Activated T-helper 2 cell treated with anti-CD3 and anti-CD28 coated beads, Interferon-gamma antibody, Interleukin-2, Interleukin-4, amounts not matched to agents 10 μg/mL and 5 μg/mL and 100 μg/mL, durations not matched to agents 14 hours and 24 hours and 36 hours (primary cell): Measurements from ENCODE around the gene RIMS3. TPM values are rescaled to one million over a fixed set of nuclear protein-coding genes. Genes with fewer than 3 reads are reported as not detected.

Experiments
- DNase-seq: peaks from one replicate; pipeline ENCODE4 v3.0.0; 2021; ENCODE audit warnings: low spot score
- H3K27ac Mint-ChIP-seq: one replicate; pipeline ENCODE4 v1.8.0; 2021; ENCODE audit warnings: mixed read lengths
- H3K27me3 Mint-ChIP-seq: one replicate; pipeline ENCODE4 v1.8.0; 2021; ENCODE audit warnings: low read depth, mixed read lengths
- H3K36me3 Mint-ChIP-seq: one replicate; pipeline ENCODE4 v1.8.0; 2021; ENCODE audit warnings: low read depth, mixed read lengths
- H3K4me1 Mint-ChIP-seq: one replicate; pipeline ENCODE4 v1.8.0; 2021; ENCODE audit warnings: low read depth, mixed read lengths
- H3K4me3 Mint-ChIP-seq: one replicate; pipeline ENCODE4 v1.8.0; 2021; ENCODE audit warnings: low read depth, mild to moderate bottlenecking, moderate library complexity, mixed read lengths
- H3K9me3 Mint-ChIP-seq: one replicate; pipeline ENCODE4 v1.8.0; 2021; ENCODE audit warnings: mixed read lengths
- intact Hi-C: fragments of 100-400 bp; cut with micrococcal nuclease; formaldehyde crosslinking; loops from one replicate; pipeline ENCODE4 v1.15.1; 2023
- total RNA-seq: library from RNA; stranded (reverse); gene quantifications from 2 replicates; pipeline ENCODE4 v1.2.3, GENCODE V29; 2022

The RIMS3 gene
- total RNA-seq, 1 donor from 2014 or later, result 2.5 TPM

DNA sequence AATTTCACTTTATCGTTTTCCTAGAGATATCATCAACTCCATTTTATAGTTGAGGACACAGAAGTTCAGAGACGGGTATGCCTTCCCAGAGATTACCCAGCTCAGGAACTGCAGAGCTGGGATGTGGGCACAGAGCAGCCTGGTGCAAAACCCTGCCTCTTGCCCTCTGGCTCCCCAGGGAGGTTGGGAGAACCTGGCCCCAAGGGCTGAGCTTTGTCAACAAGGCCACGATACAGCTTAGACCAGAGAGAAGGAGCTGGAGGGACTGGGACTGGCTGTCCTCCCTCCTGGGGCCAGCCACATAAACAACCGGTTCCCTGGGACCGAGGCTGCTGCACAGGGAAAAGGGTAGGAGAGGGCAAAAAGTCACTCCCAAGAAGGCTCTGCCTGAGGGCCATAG lies 3.8 kb downstream of the RIMS3 start:
- H3K4me3 Mint-ChIP-seq, result no peak overlapping the region
- no peaks in the 10 kb centered on the region for H3K9me3 Mint-ChIP-seq
- H3K4me1 Mint-ChIP-seq, result peaks cover 16% of the 10 kb centered on the region
- no peak overlapping the region for H3K27ac Mint-ChIP-seq
- H3K27me3 Mint-ChIP-seq, result no peaks in the 10 kb centered on the region
- intact Hi-C loops, result no loop called here
- no peak for DNase-seq
- no peaks in the 10 kb centered on the region for H3K36me3 Mint-ChIP-seq

DNA sequence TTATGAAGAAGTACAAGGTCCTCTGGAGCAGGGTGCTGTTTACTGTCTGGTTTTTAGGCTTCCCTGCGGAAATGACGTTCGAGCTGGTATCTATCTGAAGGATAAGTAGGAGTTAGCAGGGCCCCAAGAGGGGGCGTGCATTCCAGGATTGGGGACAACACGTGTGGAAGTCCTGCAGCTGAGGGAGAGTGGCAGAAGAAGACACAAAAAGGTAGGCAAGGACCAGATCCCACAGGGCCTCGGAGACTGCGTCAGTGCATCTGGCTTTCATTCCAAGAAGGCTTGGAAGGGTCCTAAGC lies 5.9 kb downstream of the RIMS3 start:
- Mint-ChIP-seq H3K9me3 (no peaks in the 10 kb centered on the region), H3K4me1 (peaks cover 11% of the 10 kb centered on the region), H3K36me3 (no peaks in the 10 kb centered on the region), H3K27ac (no peak overlapping the region), H3K4me3 (no peak overlapping the region), H3K27me3 (peaks cover under 1% of the 10 kb centered on the region)
- no peak for DNase-seq
- intact Hi-C loops, result no loop called here

DNA sequence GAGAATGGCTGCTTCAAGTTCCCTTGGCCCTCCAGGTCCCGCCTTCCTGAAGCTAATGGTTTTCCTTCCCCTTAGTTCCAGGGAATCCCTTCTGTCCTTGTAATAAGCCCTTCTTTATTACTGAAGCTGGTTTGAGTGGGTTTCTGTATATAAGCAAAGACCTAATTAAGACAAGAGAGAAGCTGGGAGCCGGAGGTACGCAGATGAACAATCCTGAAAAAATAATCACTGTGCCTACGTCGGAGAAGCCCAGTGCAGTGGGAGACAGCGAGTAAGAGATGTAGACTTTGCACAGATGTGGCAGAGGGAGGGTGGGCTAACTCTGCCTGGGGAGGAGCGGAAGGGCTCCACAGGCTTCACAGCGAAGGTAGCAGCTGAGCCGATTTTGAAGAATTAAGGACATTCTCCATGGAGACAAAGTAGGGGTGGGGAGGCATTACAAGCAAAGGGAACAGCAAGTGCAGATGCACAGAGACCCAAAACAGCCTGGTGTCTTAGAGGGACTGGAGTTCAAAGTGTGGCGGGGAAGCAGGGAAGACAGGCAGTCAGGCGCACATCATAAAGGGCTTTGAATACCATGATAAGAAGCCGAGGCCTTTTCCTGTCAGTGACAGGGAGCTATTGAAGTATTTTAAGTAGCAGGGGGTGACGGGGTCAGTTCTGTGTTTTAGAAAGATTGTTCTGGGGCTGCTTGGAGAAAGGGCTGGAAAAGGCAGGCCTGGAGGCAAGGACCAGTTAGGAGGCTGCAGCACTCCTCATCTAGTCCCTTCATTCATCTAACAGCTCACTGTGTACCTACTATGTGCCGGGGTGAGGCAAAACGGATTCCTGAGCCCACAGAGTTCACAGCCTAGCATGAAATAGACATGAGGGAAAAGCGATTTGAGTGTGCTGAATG lies 6.5 kb downstream of the RIMS3 start:
- DNase-seq, result no peak
- H3K27ac Mint-ChIP-seq, result no peak overlapping the region
- H3K36me3 Mint-ChIP-seq, result no peaks in the 10 kb centered on the region
- peaks cover 2% of the 10 kb centered on the region for H3K27me3 Mint-ChIP-seq
- intact Hi-C loops, result no loop called here
- no peak overlapping the region for H3K4me3 Mint-ChIP-seq
- peaks cover 11% of the 10 kb centered on the region for H3K4me1 Mint-ChIP-seq
- H3K9me3 Mint-ChIP-seq, result no peaks in the 10 kb centered on the region

DNA sequence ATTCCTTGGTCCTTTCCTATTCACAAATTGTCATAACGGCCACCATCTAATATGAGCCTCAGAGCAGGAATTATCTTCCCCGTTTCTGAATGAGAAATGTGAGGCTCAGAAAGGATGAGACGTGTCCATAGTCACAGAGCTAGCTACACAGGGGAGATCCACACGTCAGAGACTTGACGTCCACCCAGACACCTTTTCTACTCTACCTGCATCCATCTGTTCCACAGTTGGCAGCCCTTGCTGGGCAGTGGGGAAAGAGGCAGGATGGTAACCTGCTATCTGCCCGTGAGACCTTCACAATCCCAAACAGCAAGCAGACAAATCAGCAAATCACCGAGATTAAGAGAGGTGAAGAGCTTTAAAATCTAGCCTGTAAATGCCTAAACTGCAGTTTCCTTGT lies 8.4 kb downstream of the RIMS3 start:
- no peak overlapping the region for H3K27ac Mint-ChIP-seq
- no peak overlapping the region for H3K4me3 Mint-ChIP-seq
- DNase-seq, result no peak
- H3K4me1 Mint-ChIP-seq, result no peaks in the 10 kb centered on the region
- H3K9me3 Mint-ChIP-seq, result no peaks in the 10 kb centered on the region
- no peaks in the 10 kb centered on the region for H3K36me3 Mint-ChIP-seq
- intact Hi-C loops, result no loop called here
- H3K27me3 Mint-ChIP-seq, result peaks cover 2% of the 10 kb centered on the region

DNA sequence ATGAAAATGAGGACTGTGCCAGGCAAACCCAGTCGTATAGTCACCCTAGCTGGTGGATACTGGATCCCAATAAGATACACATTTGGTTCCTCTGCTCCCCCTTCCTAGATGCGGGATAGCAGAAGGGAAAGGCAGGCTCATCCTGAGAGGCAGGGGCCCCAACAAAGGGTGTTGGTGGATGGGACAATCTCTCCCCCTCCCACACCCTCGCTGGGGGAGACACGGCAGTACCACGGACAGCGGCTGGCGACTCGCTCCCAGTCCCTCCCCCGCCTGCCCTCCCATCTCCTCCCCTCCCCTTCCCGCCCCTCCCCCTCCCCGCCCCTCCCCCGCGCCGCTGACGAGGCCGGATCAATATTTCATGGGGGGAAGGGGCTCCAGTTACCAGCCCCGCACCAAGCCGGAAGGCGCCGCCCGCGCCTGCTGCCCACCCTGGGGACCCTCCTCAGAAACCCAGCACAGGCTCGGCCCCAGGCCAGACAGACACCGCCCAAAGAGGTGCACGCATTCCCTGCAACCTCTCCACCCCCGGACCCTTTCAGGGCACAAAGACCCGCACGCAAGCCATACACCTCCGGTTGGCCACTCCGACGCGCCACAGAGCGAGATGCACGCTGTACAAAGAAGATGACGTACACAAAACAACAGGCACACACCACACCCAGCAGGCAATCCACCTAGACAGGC lies 11.5 kb downstream of the RIMS3 start:
- DNase-seq, result no peak
- Mint-ChIP-seq H3K4me1 (peaks cover 4% of the 10 kb centered on the region), H3K36me3 (no peaks in the 10 kb centered on the region), H3K4me3 (no peak overlapping the region), H3K9me3 (no peaks in the 10 kb centered on the region), H3K27me3 (peaks cover 2% of the 10 kb centered on the region), H3K27ac (no peak overlapping the region)
- intact Hi-C loops, result no loop called here

DNA sequence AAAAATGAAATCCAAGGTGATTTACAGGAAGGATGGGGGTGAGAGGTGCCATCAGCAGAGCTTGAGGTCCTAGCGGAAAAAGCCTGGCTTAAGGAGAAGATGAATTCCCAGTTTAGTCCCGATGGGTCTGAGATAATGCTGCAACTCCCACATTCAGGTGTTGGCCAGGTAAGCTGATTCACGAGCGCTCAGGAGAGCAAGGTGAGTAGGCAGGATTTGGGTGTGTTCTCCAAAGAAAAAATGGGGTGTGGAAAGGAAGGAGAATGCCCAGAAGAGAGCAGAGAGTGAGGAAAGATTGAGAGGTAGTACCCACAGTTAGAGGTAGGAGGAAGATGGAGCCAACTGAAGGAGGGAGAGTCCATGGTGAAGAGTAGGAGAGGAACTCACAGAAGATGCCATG lies 12.5 kb downstream of the RIMS3 start:
- Mint-ChIP-seq H3K27ac (no peak overlapping the region), H3K36me3 (no peaks in the 10 kb centered on the region), H3K27me3 (peaks cover 2% of the 10 kb centered on the region), H3K4me1 (peaks cover 6% of the 10 kb centered on the region), H3K9me3 (no peaks in the 10 kb centered on the region), H3K4me3 (no peak overlapping the region)
- DNase-seq, result no peak
- intact Hi-C loops, result no loop called here

DNA sequence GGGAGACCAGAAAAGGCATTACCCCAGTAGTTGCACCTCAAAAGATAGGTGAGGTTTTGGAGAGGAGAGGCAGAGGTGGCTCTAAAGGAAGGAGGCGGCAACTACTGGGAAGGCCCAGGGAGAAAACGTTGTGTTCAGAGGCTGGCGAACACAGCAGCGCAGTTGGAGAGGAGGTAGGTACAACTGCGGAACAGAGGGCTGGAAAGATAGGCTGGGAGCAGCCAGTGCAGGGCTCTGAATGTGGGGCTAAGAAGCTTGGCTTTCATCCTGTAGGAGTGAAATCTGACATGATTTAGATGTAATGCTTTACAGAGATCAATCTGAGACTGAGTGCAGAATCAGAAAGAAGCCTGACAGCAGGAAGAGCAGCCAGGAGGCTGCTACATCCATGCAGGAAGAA lies 13.0 kb downstream of the RIMS3 start:
- H3K4me3 Mint-ChIP-seq, result no peak overlapping the region

DNA sequence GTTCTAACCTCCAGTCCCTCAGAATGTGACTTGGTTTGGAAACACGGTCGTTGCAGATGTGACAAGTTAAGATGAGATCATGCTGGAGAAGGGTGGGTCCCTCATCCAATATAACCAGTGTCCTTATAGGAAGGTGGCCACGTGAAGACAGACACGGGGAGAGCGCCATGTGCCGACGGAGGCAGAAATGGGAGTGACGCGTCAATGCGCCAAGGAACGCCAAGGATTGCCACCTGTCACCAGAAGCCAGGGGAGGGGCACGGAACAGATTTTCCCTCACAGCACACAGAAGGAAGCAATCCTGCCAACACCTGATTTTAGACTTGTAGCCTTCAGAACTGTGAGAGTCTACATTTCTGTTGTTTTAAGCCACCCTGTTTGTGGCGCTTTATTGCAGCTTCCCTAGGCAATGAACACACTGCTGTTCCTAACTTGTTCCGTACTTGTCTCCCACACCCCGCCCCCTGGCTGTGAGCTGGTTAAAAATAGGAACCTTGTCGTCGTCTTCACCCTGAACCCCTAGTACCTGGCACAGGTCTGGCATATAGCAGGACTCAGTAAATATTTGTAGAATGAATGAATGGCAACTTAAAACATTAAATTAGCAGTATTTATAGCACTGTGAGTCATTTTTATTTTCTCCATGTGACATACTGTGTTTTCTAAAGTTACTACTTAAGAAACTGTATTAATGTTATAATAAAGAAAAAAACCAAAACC lies 14.2 kb downstream of the RIMS3 start:
- Mint-ChIP-seq H3K27ac (no peak overlapping the region), H3K36me3 (no peaks in the 10 kb centered on the region), H3K9me3 (no peaks in the 10 kb centered on the region), H3K4me3 (no peak overlapping the region), H3K4me1 (peaks cover 6% of the 10 kb centered on the region), H3K27me3 (peaks cover 2% of the 10 kb centered on the region)
- intact Hi-C loops, result no loop called here
- no peak for DNase-seq

More for the DNA sequence above, 13.0 kb downstream of the RIMS3 start:
- H3K36me3 Mint-ChIP-seq, result no peaks in the 10 kb centered on the region
- H3K27ac Mint-ChIP-seq, result no peak overlapping the region
- intact Hi-C loops, result no loop called here
- DNase-seq, result no peak
- H3K27me3 Mint-ChIP-seq, result peaks cover 2% of the 10 kb centered on the region
- H3K9me3 Mint-ChIP-seq, result no peaks in the 10 kb centered on the region
- peaks cover 6% of the 10 kb centered on the region for H3K4me1 Mint-ChIP-seq

DNA sequence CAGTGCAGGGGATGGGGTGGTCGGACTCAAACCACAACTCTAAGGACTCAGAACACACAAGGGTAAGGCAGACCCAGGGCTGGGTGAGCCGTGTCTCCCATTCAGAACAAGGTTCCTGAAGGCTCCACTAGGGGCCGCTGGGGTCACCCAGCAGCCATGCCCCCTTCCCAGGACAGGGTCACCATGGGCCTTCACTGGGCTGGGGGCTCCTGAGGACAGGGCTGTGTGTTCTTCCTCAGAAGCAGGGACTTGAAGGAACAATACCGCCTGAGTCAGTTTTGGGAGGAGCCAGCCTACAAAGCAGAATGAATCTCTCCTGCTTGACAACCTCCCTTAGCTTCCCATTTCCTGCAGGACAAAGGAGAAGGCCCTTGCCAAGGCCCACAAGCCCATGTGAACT lies 15.4 kb downstream of the RIMS3 start:
- no peaks in the 10 kb centered on the region for H3K36me3 Mint-ChIP-seq
- intact Hi-C loops, result no loop called here
- H3K9me3 Mint-ChIP-seq, result no peaks in the 10 kb centered on the region
- peaks cover 2% of the 10 kb centered on the region for H3K27me3 Mint-ChIP-seq
- no peak overlapping the region for H3K27ac Mint-ChIP-seq
- H3K4me1 Mint-ChIP-seq, result peaks cover 6% of the 10 kb centered on the region
- no peak overlapping the region for H3K4me3 Mint-ChIP-seq
- no peak for DNase-seq

DNA sequence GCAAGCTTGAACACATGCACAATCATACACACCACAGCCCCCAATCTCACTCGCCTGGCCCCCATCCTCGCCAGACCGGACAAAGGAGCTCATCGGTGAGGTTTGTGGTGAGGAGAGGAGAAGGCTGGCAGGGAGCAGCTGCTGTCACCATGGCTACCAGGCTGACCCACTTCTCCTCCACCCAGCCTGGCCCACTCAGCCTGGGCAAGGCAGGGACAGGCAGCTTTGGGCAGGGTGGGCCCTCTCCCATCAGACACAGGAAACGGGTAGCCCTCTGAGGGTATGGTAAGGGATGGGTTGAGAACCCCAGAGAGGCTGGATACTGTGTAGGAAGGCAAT lies 15.9 kb downstream of the RIMS3 start:
- Mint-ChIP-seq H3K27ac (no peak overlapping the region), H3K9me3 (no peaks in the 10 kb centered on the region), H3K4me3 (no peak overlapping the region), H3K36me3 (no peaks in the 10 kb centered on the region), H3K4me1 (peaks cover 6% of the 10 kb centered on the region), H3K27me3 (peaks cover 1% of the 10 kb centered on the region)
- intact Hi-C loops, result no loop called here
- no peak for DNase-seq

DNA sequence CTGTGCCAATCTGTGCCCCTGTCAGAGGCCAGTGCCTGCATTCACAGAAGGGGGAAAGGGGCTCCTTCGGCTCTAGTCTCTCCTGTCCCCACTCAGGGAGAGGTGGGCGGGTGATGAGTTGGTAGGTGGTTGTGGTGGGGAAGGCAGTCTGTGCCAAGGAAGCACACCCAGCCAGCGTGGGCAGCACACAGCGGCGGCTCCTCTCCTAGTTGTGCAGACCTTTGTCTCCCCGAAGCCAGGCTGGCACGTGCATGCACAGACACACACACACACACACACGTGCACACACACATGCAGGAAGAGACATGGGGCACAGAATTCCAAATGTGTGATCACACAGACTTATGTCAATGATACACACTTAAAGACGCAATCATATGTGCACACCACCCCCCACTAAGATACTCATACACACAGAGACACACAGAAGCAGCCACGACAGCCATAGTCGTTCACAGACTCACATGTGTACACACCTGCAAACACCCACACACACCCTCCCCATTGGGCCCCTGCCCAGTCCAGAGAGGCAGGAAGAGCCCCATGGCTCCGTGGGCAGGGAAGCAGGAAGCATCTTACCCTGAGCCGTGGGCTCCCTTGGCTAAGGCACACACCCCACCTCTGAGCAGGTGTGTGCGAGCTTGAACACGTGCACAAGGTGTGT lies 16.4 kb downstream of the RIMS3 start:
- Mint-ChIP-seq H3K27me3 (no peaks in the 10 kb centered on the region), H3K9me3 (no peaks in the 10 kb centered on the region), H3K4me1 (peaks cover 6% of the 10 kb centered on the region), H3K27ac (no peak overlapping the region), H3K36me3 (no peaks in the 10 kb centered on the region), H3K4me3 (no peak overlapping the region)
- intact Hi-C loops, result no loop called here
- DNase-seq, result no peak

DNA sequence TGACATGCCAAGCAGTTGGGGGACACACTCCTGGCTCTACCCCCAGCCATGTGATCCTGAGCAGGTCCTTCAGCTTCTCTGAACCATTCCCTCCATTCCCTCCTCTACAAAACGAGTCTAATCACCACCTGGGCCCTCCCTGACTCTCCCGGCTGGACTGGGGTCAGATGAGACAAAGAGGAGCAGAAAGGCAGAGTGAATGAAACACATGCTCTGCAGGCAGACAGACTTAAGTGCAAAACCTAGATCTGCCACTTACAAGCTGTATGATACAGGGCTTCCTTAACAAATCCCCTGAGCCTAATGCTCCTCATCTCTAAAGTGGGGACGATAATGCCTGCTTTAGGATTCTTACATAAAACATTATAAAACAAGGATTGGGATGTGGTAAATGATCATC lies 17.3 kb downstream of the RIMS3 start:
- Mint-ChIP-seq H3K4me1 (peaks cover 6% of the 10 kb centered on the region), H3K4me3 (no peak overlapping the region), H3K36me3 (no peaks in the 10 kb centered on the region), H3K27me3 (no peaks in the 10 kb centered on the region), H3K27ac (no peak overlapping the region), H3K9me3 (no peaks in the 10 kb centered on the region)
- intact Hi-C loops, result no loop called here
- no peak for DNase-seq

DNA sequence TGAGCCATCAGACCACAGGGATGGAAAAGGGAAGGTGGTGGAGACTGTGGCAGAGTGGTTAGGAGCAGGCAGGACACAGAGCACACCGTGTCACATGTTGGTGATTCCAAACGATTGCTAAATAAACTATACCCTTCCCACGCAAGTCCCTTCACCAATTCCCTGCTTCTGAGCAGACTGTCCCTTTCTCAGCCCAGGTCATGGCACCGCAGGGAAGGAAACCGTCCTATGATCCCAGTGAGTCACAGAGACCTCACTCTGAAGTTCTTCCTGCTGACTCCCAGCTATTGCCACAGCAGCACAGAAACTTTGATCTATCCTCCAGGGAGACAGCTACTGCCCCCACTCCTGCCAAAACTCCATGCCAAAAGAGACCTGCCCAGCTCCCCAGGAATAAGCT lies 19.2 kb downstream of the RIMS3 start:
- H3K27me3 Mint-ChIP-seq, result no peaks in the 10 kb centered on the region
- H3K4me1 Mint-ChIP-seq, result peaks cover 6% of the 10 kb centered on the region
- no peak overlapping the region for H3K4me3 Mint-ChIP-seq
- H3K27ac Mint-ChIP-seq, result no peak overlapping the region
- DNase-seq, result no peak
- intact Hi-C loops, result no loop called here
- H3K36me3 Mint-ChIP-seq, result no peaks in the 10 kb centered on the region
- no peaks in the 10 kb centered on the region for H3K9me3 Mint-ChIP-seq
